ENCODE data around the gene IRS1.

- peak in 1 of 3 experiments; percentile 72 for TF ChIP-seq CTCF (IDR thresholded peaks at IDR 0.05)
- no peak for TF ChIP-seq POLR2A (IDR thresholded peaks at IDR 0.05)
- TF ChIP-seq POLR2AphosphoS5 (IDR thresholded peaks at IDR 0.05; ENCODE audit: insufficient read depth in 1 of 2, low read depth in 1 of 2), result no peak
Observed at GRCh38 chr2:226799976-226800940, 638 bp upstream of the IRS1 start.

Data from vagina (tissue), 2 donors.